Measurements from ENCODE around the gene DHRS12.

DNA sequence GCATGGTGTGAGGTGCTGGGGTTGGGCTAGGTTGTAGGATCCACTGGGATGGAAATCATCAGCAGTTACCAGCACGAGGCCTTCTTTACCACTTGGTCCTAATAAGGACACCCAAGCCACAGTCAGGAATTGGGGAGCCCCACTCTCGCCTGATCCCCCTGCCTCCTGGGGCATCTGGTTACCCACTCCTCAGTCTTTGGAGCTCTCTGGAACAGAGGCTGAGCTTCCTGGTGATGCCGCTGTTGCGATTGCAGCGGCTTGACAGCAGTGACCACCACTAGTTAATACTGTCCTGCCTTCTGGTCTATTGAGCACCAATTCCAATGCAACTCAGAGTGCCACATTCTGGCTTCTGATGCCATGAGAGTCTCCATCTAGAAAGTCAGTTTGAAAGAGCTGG, 27.6 kb upstream of the DHRS12 start:
- TF ChIP-seq, protein P1, sequence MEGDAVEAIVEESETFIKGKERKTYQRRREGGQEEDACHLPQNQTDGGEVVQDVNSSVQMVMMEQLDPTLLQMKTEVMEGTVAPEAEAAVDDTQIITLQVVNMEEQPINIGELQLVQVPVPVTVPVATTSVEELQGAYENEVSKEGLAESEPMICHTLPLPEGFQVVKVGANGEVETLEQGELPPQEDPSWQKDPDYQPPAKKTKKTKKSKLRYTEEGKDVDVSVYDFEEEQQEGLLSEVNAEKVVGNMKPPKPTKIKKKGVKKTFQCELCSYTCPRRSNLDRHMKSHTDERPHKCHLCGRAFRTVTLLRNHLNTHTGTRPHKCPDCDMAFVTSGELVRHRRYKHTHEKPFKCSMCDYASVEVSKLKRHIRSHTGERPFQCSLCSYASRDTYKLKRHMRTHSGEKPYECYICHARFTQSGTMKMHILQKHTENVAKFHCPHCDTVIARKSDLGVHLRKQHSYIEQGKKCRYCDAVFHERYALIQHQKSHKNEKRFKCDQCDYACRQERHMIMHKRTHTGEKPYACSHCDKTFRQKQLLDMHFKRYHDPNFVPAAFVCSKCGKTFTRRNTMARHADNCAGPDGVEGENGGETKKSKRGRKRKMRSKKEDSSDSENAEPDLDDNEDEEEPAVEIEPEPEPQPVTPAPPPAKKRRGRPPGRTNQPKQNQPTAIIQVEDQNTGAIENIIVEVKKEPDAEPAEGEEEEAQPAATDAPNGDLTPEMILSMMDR (IDR thresholded peaks at IDR 0.05; ENCODE audit: borderline replicate concordance, extremely low read depth, low read length, poor library complexity, severe bottlenecking): no peak
- no peak for TF ChIP-seq EZH2 (IDR thresholded peaks at IDR 0.05; ENCODE audit: borderline replicate concordance, low read depth, low read length, severe bottlenecking)

All from DND-41 (cell line).